HCT116 (cell line): Measurements from ENCODE around the gene STAC.

Experiments used
- EZH2 ChIP-seq: fragments of 200-600 bp; sonication (generic); IDR thresholded peaks from 2 replicates; pipeline ENCODE4 v1.6.1; 2017; ENCODE audit warnings: antibody characterized with exemption, mixed run types
- POLR2AphosphoS5 ChIP-seq: IDR thresholded peaks from 2 replicates; pipeline ENCODE4 v1.6.1; 2011; ENCODE audit warnings: mild to moderate bottlenecking, low read depth, low read length, moderate library complexity

DNA sequence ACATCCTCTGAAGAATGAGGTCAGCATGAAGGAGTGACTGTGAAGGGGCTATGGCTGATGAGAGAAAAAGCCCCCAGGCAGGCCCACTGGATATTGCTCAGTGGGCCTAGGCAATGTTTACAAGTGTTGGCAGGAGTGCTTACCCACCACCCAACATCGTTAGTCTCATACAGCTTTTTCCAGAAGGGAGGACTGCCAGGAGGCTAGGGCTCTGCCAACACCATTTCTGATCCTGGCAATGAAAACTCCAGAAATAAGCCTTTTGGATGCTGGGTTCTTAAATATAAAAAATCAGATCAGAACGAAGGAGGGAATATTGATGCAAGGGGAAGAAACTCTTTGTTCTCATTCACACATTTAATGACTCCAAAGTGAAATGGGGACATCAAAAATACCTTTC, 194.9 kb downstream of the STAC start:
- no peak for TF ChIP-seq POLR2AphosphoS5
- no peak for TF ChIP-seq EZH2
